Measurements from ENCODE around the gene ATP5F1C.

DNA sequence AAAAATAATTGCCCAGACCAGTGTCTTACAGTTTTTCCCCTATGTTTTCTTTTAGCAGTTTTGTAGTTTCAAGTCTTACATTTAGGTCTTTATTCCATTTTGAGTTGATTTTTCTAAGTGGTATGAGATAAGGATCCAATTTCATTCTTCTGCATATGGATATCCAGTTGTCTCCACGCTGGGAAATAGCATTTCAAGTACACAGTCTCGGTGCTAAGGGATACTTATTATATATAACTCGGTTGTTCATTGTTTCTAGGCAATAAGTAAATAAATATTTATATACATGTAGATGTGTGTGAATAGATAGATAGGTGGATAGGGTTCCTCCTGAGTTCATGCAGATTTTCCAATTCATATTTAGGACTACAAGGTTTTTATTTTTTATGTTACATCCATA lies 46.3 kb downstream of the ATP5F1C start:
- TF ChIP-seq JUN (IDR thresholded peaks at IDR 0.05; ENCODE audit: borderline replicate concordance, insufficient read depth, insufficient read length, low read depth) (no peak), POLR2A (IDR thresholded peaks at IDR 0.05; ENCODE audit: low read depth, low read length) (no peak)
- TF ChIP-seq, protein P1, sequence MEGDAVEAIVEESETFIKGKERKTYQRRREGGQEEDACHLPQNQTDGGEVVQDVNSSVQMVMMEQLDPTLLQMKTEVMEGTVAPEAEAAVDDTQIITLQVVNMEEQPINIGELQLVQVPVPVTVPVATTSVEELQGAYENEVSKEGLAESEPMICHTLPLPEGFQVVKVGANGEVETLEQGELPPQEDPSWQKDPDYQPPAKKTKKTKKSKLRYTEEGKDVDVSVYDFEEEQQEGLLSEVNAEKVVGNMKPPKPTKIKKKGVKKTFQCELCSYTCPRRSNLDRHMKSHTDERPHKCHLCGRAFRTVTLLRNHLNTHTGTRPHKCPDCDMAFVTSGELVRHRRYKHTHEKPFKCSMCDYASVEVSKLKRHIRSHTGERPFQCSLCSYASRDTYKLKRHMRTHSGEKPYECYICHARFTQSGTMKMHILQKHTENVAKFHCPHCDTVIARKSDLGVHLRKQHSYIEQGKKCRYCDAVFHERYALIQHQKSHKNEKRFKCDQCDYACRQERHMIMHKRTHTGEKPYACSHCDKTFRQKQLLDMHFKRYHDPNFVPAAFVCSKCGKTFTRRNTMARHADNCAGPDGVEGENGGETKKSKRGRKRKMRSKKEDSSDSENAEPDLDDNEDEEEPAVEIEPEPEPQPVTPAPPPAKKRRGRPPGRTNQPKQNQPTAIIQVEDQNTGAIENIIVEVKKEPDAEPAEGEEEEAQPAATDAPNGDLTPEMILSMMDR (IDR thresholded peaks at IDR 0.05; ENCODE audit: extremely low read depth in 1 of 2, insufficient read depth in 1 of 2, low read depth in 1 of 2, low read length in 2 of 2) = no peak
